ENCODE measurements around the gene ABHD16A.

Gene ABHD16A

GRCh38 chr6:31669676-31670075, 33.4 kb downstream of the ABHD16A start, which contains the start of gene LY6G5B:
Gene LY6G5B, plus strand, starts transcription at chr6:31669976. Its CDS starts 975 bp downstream, at chr6:31670951.
- Histone ChIP-seq H3K79me2 (ENCODE audit: control insufficient read depth, low read length) (peaks cover 37% of the 10 kb centered on the region), H3K27me3 (ENCODE audit: control insufficient read depth, low read length) (no peaks in the 10 kb centered on the region), H3K27ac (ENCODE audit: low read depth, low read length) (no peak within 1 kb of the TSS), H3K9me2 (replicated peaks; ENCODE audit: control insufficient read depth, low read length) (no peaks in the 10 kb centered on the region), H3F3A (ENCODE audit: control insufficient read depth, insufficient read depth) (peaks cover 7% of the 10 kb centered on the region), H3K4me3 (ENCODE audit: low read length) (no peak within 1 kb of the TSS), H3K9me3 (ENCODE audit: control insufficient read depth, insufficient read depth, low read length) (no peaks in the 10 kb centered on the region), H3K4me2 (ENCODE audit: low read length) (no peak within 1 kb of the TSS), H3K36me3 (ENCODE audit: control insufficient read depth, low read length) (peaks cover 74% of the 10 kb centered on the region), H3K4me1 (ENCODE audit: control insufficient read depth, low read length) (peaks cover 13% of the 10 kb centered on the region), H4K20me1 (ENCODE audit: control insufficient read depth, insufficient read depth, low read depth, low read length) (peaks cover 11% of the 10 kb centered on the region; the same call in 1 of the 2 replicates)
- TF ChIP-seq EZH2phosphoT487 (IDR thresholded peaks at IDR 0.05; ENCODE audit: borderline replicate concordance, low read length) (no peak), CTCF (IDR thresholded peaks at IDR 0.05; ENCODE audit: low read depth, low read length, poor library complexity, severe bottlenecking) (no peak)

- Histone ChIP-seq H3K36me3 (ENCODE audit: control insufficient read depth, low read length) (peaks cover 88% of the 10 kb centered on the region), H3K4me2 (ENCODE audit: low read length) (peak overlapping the region; percentile 85), H3K27ac (ENCODE audit: low read depth, low read length) (peak overlapping the region; percentile 97), H3K79me2 (ENCODE audit: control insufficient read depth, low read length) (peaks cover 64% of the 10 kb centered on the region), H3K27me3 (ENCODE audit: control insufficient read depth, low read length) (no peaks in the 10 kb centered on the region), H3F3A (ENCODE audit: control insufficient read depth, insufficient read depth) (peaks cover 8% of the 10 kb centered on the region), H3K4me1 (ENCODE audit: control insufficient read depth, low read length) (peaks cover 41% of the 10 kb centered on the region), H3K9me2 (replicated peaks; ENCODE audit: control insufficient read depth, low read length) (no peaks in the 10 kb centered on the region), H4K20me1 (ENCODE audit: control insufficient read depth, insufficient read depth, low read depth, low read length) (peaks cover 11% of the 10 kb centered on the region; the same call in 1 of the 2 replicates), H3K9me3 (ENCODE audit: control insufficient read depth, insufficient read depth, low read length) (no peaks in the 10 kb centered on the region), H3K4me3 (ENCODE audit: low read length) (peak overlapping the region; percentile 95)
- TF ChIP-seq CTCF (IDR thresholded peaks at IDR 0.05; ENCODE audit: low read depth, low read length, poor library complexity, severe bottlenecking) (no peak), EZH2phosphoT487 (IDR thresholded peaks at IDR 0.05; ENCODE audit: borderline replicate concordance, low read length) (no peak)
These were observed 36.7 kb downstream of the ABHD16A start for GRCh38 chr6:31666337-31666965.

GRCh38 chr6:31665501-31666336, 37.4 kb downstream of the ABHD16A start, which contains the start of gene CSNK2B:
Gene CSNK2B, plus strand, starts transcription at chr6:31666080. Its CDS starts 752 bp downstream, at chr6:31666832.
- Histone ChIP-seq H3K36me3 (ENCODE audit: control insufficient read depth, low read length) (peaks cover 88% of the 10 kb centered on the region), H3F3A (ENCODE audit: control insufficient read depth, insufficient read depth) (peaks cover 11% of the 10 kb centered on the region)

More at GRCh38 chr6:31665501-31666336, 37.4 kb downstream of the ABHD16A start, which contains the start of gene CSNK2B:
- peak within 1 kb of the TSS; percentile 99 for H3K4me2 ChIP-seq (ENCODE audit: low read length)
- no peaks in the 10 kb centered on the region for H3K9me3 ChIP-seq (ENCODE audit: control insufficient read depth, insufficient read depth, low read length)
- no peaks in the 10 kb centered on the region for H3K9me2 ChIP-seq (replicated peaks; ENCODE audit: control insufficient read depth, low read length)
- peaks cover 49% of the 10 kb centered on the region for H3K4me1 ChIP-seq (ENCODE audit: control insufficient read depth, low read length)
- TF ChIP-seq CTCF (IDR thresholded peaks at IDR 0.05; ENCODE audit: low read depth, low read length, poor library complexity, severe bottlenecking) (no peak), EZH2phosphoT487 (IDR thresholded peaks at IDR 0.05; ENCODE audit: borderline replicate concordance, low read length) (no peak)
- peaks cover 68% of the 10 kb centered on the region for H3K79me2 ChIP-seq (ENCODE audit: control insufficient read depth, low read length)
- no peaks in the 10 kb centered on the region for H3K27me3 ChIP-seq (ENCODE audit: control insufficient read depth, low read length)
- H3K27ac ChIP-seq (ENCODE audit: low read depth, low read length): peak within 1 kb of the TSS; percentile 97
- peak within 1 kb of the TSS; percentile 95 for H3K4me3 ChIP-seq (ENCODE audit: low read length)
- H4K20me1 ChIP-seq (ENCODE audit: control insufficient read depth, insufficient read depth, low read depth, low read length): peaks cover 11% of the 10 kb centered on the region; the same call in 1 of the 2 replicates
